Keratinocyte (primary cell): ENCODE results near the gene SGK2. TPM values are rescaled to one million over a fixed set of nuclear protein-coding genes. Genes with fewer than 3 reads are reported as not detected.

ENCODE experiments used
- DNase-seq: peaks from one replicate; pipeline ENCODE4 v3.0.0-alpha.2; 2011; ENCODE audit warnings: low read depth, missing footprints, low spot score
- FAIRE-seq: peaks from 2 replicates; lab custom pipeline; 2011; peaks lifted over from hg19 to GRCh38; lab: Jason Lieb, UNC
- H2AFZ ChIP-seq: 2 replicates; pipeline ENCODE4 v1.6.0; 2012; ENCODE audit warnings: low read length, control low read depth, inconsistent platforms; ENCODE audit not compliant: control insufficient read depth
- H3K27ac ChIP-seq: 2 replicates; pipeline ENCODE4 v1.5.1; 2011; ENCODE audit warnings: low read length; ENCODE audit not compliant: control insufficient read depth, insufficient read depth
- H3K27me3 ChIP-seq: 3 replicates; pipeline ENCODE4 v1.6.0; 2011; ENCODE audit warnings: low read length; ENCODE audit not compliant: control insufficient read depth, insufficient read depth; ENCODE audit errors: extremely low read depth
- H3K36me3 ChIP-seq, 2 experiments: 2 replicates in 1 of 2; 3 replicates in 1 of 2; pipeline ENCODE4 v1.5.1; 2011; ENCODE audit warnings: low read length in 2 of 2, mild to moderate bottlenecking in 1 of 2; ENCODE audit not compliant: control insufficient read depth in 2 of 2, insufficient read depth in 2 of 2; ENCODE audit errors: extremely low read depth in 1 of 2
- H3K4me1 ChIP-seq: 3 replicates; pipeline ENCODE4 v1.5.1; 2011; ENCODE audit warnings: low read length; ENCODE audit not compliant: control insufficient read depth, insufficient read depth; ENCODE audit errors: extremely low read depth
- H3K4me2 ChIP-seq: 3 replicates; pipeline ENCODE4 v1.6.0; 2011; ENCODE audit warnings: low read depth, low read length; ENCODE audit not compliant: control insufficient read depth, insufficient read depth; ENCODE audit errors: extremely low read depth
- H3K4me3 ChIP-seq, 3 experiments: fragments of 200-600 bp in 1 of 3; sonication (generic) in 1 of 3; 2 replicates in 2 of 3; 3 replicates in 1 of 3; pipeline ENCODE4 v1.5.1; 2011 to 2016; ENCODE audit warnings: low read length in 3 of 3, mild to moderate bottlenecking in 3 of 3, control low read depth in 2 of 3, inconsistent platforms in 1 of 3, low read depth in 1 of 3, mixed read lengths in 1 of 3, mixed run types in 1 of 3, moderate library complexity in 1 of 3; ENCODE audit not compliant: control insufficient read depth in 2 of 3, insufficient read depth in 2 of 3; ENCODE audit errors: extremely low read depth in 1 of 3
- H3K79me2 ChIP-seq: 2 replicates; pipeline ENCODE4 v1.6.0; 2012; ENCODE audit warnings: low read length; ENCODE audit not compliant: control insufficient read depth, insufficient read depth
- H3K9ac ChIP-seq: 3 replicates; pipeline ENCODE4 v1.6.0; 2011; ENCODE audit warnings: low read length; ENCODE audit not compliant: control insufficient read depth, insufficient read depth; ENCODE audit errors: extremely low read depth
- H3K9me1 ChIP-seq: 3 replicates; pipeline ENCODE4 v1.6.0; 2011; ENCODE audit warnings: low read length; ENCODE audit not compliant: control insufficient read depth, insufficient read depth; ENCODE audit errors: extremely low read depth
- H3K9me3 ChIP-seq: 2 replicates; pipeline ENCODE4 v1.5.1; 2012; ENCODE audit warnings: low read depth, low read length; ENCODE audit not compliant: control insufficient read depth
- H4K20me1 ChIP-seq: 3 replicates; pipeline ENCODE4 v1.6.0; 2011; ENCODE audit warnings: low read length; ENCODE audit not compliant: control insufficient read depth, insufficient read depth; ENCODE audit errors: extremely low read depth
- CTCF ChIP-seq, 3 experiments: IDR thresholded peaks in 1 of 3; conservative IDR thresholded peaks in 1 of 3; optimal IDR thresholded peaks in 1 of 3; 2 replicates in 2 of 3; 3 replicates in 1 of 3; pipeline versions ENCODE3 to v1.5.1; 2011; ENCODE audit warnings: low read length in 3 of 3, mild to moderate bottlenecking in 3 of 3, moderate library complexity in 2 of 3, control low read depth in 1 of 3, inconsistent platforms in 1 of 3; ENCODE audit not compliant: insufficient read depth in 2 of 3; ENCODE audit errors: extremely low read depth in 1 of 3
- EZH2 ChIP-seq: IDR thresholded peaks from one replicate; pipeline ENCODE4 v1.6.1; 2012; ENCODE audit warnings: inconsistent platforms, mild to moderate bottlenecking, low read length, moderate library complexity
- dilution Hi-C: fragments of 300-500 bp; cut with MboI; formaldehyde crosslinking; loops from one replicate; pipeline ENCODE4 v1.7.0; 2020; ENCODE audit warnings: low sequenced_read_pairs; ENCODE audit not compliant: extremely low pct_ligation_motif_present
- polyA plus RNA-seq, 5 experiments: library from polyadenylated mRNA; depleted of rRNA in 3 of 5; stranded (reverse) in 3 of 5; stranded (forward) in 1 of 5; unstranded in 1 of 5; fragments of >200 nt; gene quantifications; 1 replicate in 1 of 5; 2 replicates in 3 of 5; 3 replicates in 1 of 5; pipeline versions ENCODE4 v1.2.1 to v1.2.3, GENCODE V29; 2011 to 2012; ENCODE audit warnings: missing spikeins in 2 of 5, low read depth in 1 of 5, low replicate concordance in 1 of 5

SGK2 gene
- polyA plus RNA-seq, 1 donor (not counting 4 experiments of a cell fraction or from before 2014, with no cell fraction given), result 0.12 TPM

- DNase-seq, result no peak
- no peak overlapping the region for H3K27ac ChIP-seq
- no peak for TF ChIP-seq CTCF (optimal IDR thresholded peaks at IDR 0.05 in 1 of 3, IDR thresholded peaks at IDR 0.05 in 1 of 3, conservative IDR thresholded peaks at IDR 0.05 in 1 of 3; ENCODE audit: extremely low read depth in 1 of 3, insufficient read depth in 2 of 3, low read length in 3 of 3)
- H3K9me1 ChIP-seq, result no peaks in the 10 kb centered on the region
- H4K20me1 ChIP-seq, result no peaks in the 10 kb centered on the region
- no peaks in the 10 kb centered on the region for H3K9me3 ChIP-seq
- no peaks in the 10 kb centered on the region for H3K79me2 ChIP-seq
- H2AFZ ChIP-seq, result no peak overlapping the region
- no peak overlapping the region for H3K9ac ChIP-seq
- no peak overlapping the region for H3K4me2 ChIP-seq
- dilution Hi-C loops, result no loop called here
- no peaks in the 10 kb centered on the region for H3K27me3 ChIP-seq
- H3K4me1 ChIP-seq, result no peaks in the 10 kb centered on the region
- no peak overlapping the region for H3K4me3 ChIP-seq
- peaks cover 6 to 8% of the 10 kb centered on the region in 2 experiments for H3K36me3 ChIP-seq
- no peak for FAIRE-seq
Observed at GRCh38 chr20:43538878-43539700, 19.7 kb upstream of the SGK2 start.

GRCh38 chr20:43539975-43540672 lies 18.7 kb upstream of the SGK2 start:
- dilution Hi-C loops, result no loop called here
- Histone ChIP-seq H2AFZ (no peak overlapping the region), H3K9me1 (no peaks in the 10 kb centered on the region), H4K20me1 (no peaks in the 10 kb centered on the region), H3K79me2 (no peaks in the 10 kb centered on the region), H3K36me3 (peaks cover 0 to 7% of the 10 kb centered on the region in 2 experiments), H3K9ac (no peak overlapping the region), H3K4me1 (no peaks in the 10 kb centered on the region), H3K4me3 (no peak overlapping the region), H3K9me3 (no peaks in the 10 kb centered on the region), H3K27me3 (no peaks in the 10 kb centered on the region), H3K27ac (no peak overlapping the region), H3K4me2 (no peak overlapping the region)
- DNase-seq, result no peak
- no peak for FAIRE-seq
- TF ChIP-seq EZH2, result no peak
- no peak for TF ChIP-seq CTCF (optimal IDR thresholded peaks at IDR 0.05 in 1 of 3, IDR thresholded peaks at IDR 0.05 in 1 of 3, conservative IDR thresholded peaks at IDR 0.05 in 1 of 3; ENCODE audit: extremely low read depth in 1 of 3, insufficient read depth in 2 of 3, low read length in 3 of 3)
